ENCODE measurements around the gene EIF1AD. TPM values are rescaled to one million over a fixed set of nuclear protein-coding genes. Genes with fewer than 3 reads are reported as not detected.

The EIF1AD gene
- total and polyA plus RNA-seq, 9 of the 15 experiments (the other 6 are each of a cell fraction or from before 2014, with no cell fraction given): 50.1 to 98.8 (median 58.7) TPM

DNA sequence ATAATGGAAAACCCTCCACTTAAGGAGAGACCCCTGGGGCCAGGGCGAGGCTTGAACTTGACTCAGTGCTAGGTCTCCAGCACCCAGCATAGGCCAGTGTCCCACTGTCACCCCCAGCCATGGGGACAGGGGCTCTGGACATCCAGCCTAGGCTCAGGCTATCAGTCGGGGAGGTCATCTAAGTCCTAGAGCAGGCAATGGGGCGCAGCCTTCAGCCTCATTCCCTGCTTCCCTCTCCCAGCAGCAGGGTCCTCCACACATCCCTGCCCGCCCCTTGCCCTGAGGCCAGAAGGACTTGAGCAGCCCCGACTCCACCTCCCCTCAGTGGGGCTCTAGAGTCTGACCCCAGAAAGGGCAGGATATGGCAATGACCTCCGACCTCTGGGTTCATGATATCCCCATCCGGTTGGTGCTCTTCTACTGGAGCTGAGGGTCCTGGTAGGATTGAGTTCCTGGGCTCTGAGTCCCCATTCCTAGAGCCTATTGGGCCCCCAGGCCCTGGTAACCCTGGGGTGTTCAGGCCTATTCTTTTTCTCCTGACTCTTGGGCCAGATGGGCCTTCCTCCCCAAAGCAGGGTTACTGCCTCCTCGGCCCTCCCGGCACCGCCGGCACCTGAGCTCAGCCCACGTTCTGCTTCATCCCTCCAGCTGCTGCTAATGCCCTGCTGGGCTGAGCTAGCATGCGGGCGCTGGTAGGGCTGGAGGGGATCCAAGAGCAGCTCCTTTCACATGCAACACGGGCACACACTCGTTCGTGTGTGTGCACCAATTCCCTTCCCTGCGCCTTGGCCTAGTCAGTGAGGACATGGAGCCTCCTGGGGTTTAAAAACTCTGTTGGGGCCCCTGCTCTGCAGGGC lies 14.2 kb upstream of the EIF1AD start:
- H3K27ac ChIP-seq (ENCODE audit: extremely low read depth, low read depth, low read length): no peak overlapping the region
- no peak overlapping the region for H2AFZ ChIP-seq (ENCODE audit: low read depth, low read length)
- ATAC-seq (no peak), FAIRE-seq (no peak), DNase-seq (ENCODE audit: extremely low read depth in 1 of 4, low spot score in 3 of 4) (no peak)
- no peak for TF ChIP-seq FOXA3 (CRISPR knock-in tag; conservative IDR thresholded peaks at IDR 0.05 in 1 of 2, IDR thresholded peaks at IDR 0.05 in 1 of 2)
- TF ChIP-seq POLR2AphosphoS5 (IDR thresholded peaks at IDR 0.05; ENCODE audit: control insufficient read depth, insufficient read depth, low read depth, low read length): no peak
- TF ChIP-seq KLF1 (tag; IDR thresholded peaks at IDR 0.05): no peak
- no peak for TF ChIP-seq SIN3A (IDR thresholded peaks at IDR 0.05; ENCODE audit: borderline replicate concordance in 2 of 2, control insufficient read depth in 1 of 2, low read depth in 2 of 2, low read length in 2 of 2)
- peak; percentile 55; the same call in 1 of the 2 replicates for TF ChIP-seq NR2C1 (IDR thresholded peaks at IDR 0.05)
- TF ChIP-seq NR2C1 (tag; IDR thresholded peaks at IDR 0.05): peak; percentile 63
- no peak for TF ChIP-seq ZNF561 (CRISPR knock-in tag; conservative IDR thresholded peaks at IDR 0.05)
- TF ChIP-seq NR2C2 (CRISPR knock-in tag; IDR thresholded peaks at IDR 0.05): no peak
- peak; percentile 29; the same call in 1 of the 2 replicates for TF ChIP-seq NR2C2 (tag; IDR thresholded peaks at IDR 0.05)
- TF ChIP-seq ZNF217 (CRISPR knock-in tag; IDR thresholded peaks at IDR 0.05): no peak
- TF ChIP-seq ZNF764 (CRISPR knock-in tag; IDR thresholded peaks at IDR 0.05; ENCODE audit: low read depth): no peak
- no peak for TF ChIP-seq SMAD2 (IDR thresholded peaks at IDR 0.05; ENCODE audit: low read depth, low read length)
- H4K20me1 ChIP-seq (replicated peaks; ENCODE audit: control insufficient read depth, insufficient read depth, low read length): no peaks in the 10 kb centered on the region
- H3K9me3 ChIP-seq (replicated peaks; ENCODE audit: control insufficient read depth, insufficient read depth, low read depth, low read length): no peaks in the 10 kb centered on the region
- H3K4me3 ChIP-seq: no peak overlapping the region
- no peak overlapping the region for H3K4me2 ChIP-seq (ENCODE audit: insufficient read depth, low read length)
- CTCF ChIA-PET (ENCODE audit: low intra/inter-chr PET ratio): no interaction called here
- H3K9ac ChIP-seq (ENCODE audit: insufficient read depth in 1 of 2, low read depth in 2 of 2, low read length in 2 of 2): peak overlapping the region in 1 of 2 experiments; percentile 61; a peak in 2 of 4 replicates
- H3K9me1 ChIP-seq (ENCODE audit: control insufficient read depth, insufficient read depth, low read length): peaks cover 5% of the 10 kb centered on the region
- H3K4me1 ChIP-seq (replicated peaks in 1 of 2; ENCODE audit: control insufficient read depth in 2 of 2, insufficient read depth in 2 of 2, low read length in 2 of 2): peaks cover 29 to 75% of the 10 kb centered on the region in 2 experiments
- H3K27me3 ChIP-seq (ENCODE audit: control insufficient read depth in 2 of 2, insufficient read depth in 2 of 2, low read length in 2 of 2): no peaks in the 10 kb centered on the region
- POLR2A ChIA-PET: no interaction called here
- H3K79me2 ChIP-seq (ENCODE audit: control insufficient read depth, insufficient read depth, low read length): no peaks in the 10 kb centered on the region
- in situ Hi-C loops (cut with MboI): no loop called here
- BruUV-seq (replicated peaks): no TSS peak
- intact Hi-C loops (cut with micrococcal nuclease): no loop called here
- no peaks in the 10 kb centered on the region for H3K36me3 ChIP-seq (ENCODE audit: control insufficient read depth, insufficient read depth, low read length)
- WGBS (ENCODE audit: insufficient coverage, low coverage, missing lambda C conversion rate): 69% methylated on average over 18 of the region's 18 CpGs

Measured in K562 (cell line).